Kidney epithelial cell (primary cell): Measurements from ENCODE around the gene ST6GALNAC4. TPM values are rescaled to one million over a fixed set of nuclear protein-coding genes. Genes with fewer than 3 reads are reported as not detected.

Experiments
- DNase-seq: peaks from one replicate; pipeline ENCODE4 v3.0.0-alpha.2; 2010; ENCODE audit warnings: low read depth
- H3K27me3 ChIP-seq: 2 replicates; pipeline ENCODE4 v1.6.0; 2011; ENCODE audit warnings: low read length; ENCODE audit not compliant: control insufficient read depth, insufficient read depth
- H3K36me3 ChIP-seq: 2 replicates; pipeline ENCODE4 v1.5.1; 2011; ENCODE audit warnings: low read length; ENCODE audit not compliant: control insufficient read depth, insufficient read depth
- H3K4me3 ChIP-seq: 2 replicates; pipeline ENCODE4 v1.5.1; 2011; ENCODE audit warnings: low read depth, mild to moderate bottlenecking, control low read depth, low read length
- CTCF ChIP-seq: IDR thresholded peaks from 2 replicates; pipeline ENCODE4 v1.5.1; 2011; ENCODE audit warnings: mild to moderate bottlenecking, moderate library complexity, low read length, control low read depth, inconsistent platforms; ENCODE audit not compliant: insufficient read depth, poor library complexity, severe bottlenecking
- total RNA-seq: library from RNA; depleted of rRNA; stranded (reverse); fragments of >200 nt; gene quantifications from 2 replicates; pipeline ENCODE4 v1.2.3, GENCODE V29; 2015

The ST6GALNAC4 gene
- total RNA-seq, 1 donor from 2014 or later: 21.0 TPM

DNA sequence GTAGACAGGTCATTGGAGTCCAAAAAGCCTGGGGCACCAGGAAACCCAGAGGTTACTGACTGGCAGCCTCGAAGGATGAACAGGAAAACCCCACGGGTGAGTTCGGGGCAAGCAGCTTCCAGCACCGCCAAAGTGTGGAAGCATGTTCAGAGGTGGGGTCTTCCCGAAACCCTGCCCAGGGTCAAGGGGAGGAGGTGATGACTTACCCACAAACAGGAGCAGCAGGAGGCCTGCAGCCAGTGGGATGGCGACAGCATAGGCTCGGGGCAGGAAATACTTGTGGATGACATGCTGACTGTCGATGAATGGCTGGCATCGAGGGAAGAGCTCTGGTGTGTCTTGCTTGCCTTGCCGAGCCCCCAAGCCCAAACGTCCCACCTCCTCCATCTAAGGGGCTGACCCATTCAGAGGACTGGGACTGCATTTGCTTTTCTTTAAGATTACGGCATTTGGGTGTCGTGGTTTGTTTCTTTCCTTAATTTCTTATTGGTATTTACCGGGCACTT is 19.6 kb upstream of the ST6GALNAC4 start:
- H3K4me3 ChIP-seq: peak overlapping the region; percentile 97
- H3K36me3 ChIP-seq: no peaks in the 10 kb centered on the region
- no peak for DNase-seq
- no peak for TF ChIP-seq CTCF
- no peaks in the 10 kb centered on the region for H3K27me3 ChIP-seq

- no peaks in the 10 kb centered on the region for H3K27me3 ChIP-seq
- H3K4me3 ChIP-seq: no peak overlapping the region
- H3K36me3 ChIP-seq: no peaks in the 10 kb centered on the region
- TF ChIP-seq CTCF: no peak
- no peak for DNase-seq
Observed at GRCh38 chr9:127935765-127936221, 19.0 kb upstream of the ST6GALNAC4 start.

DNA sequence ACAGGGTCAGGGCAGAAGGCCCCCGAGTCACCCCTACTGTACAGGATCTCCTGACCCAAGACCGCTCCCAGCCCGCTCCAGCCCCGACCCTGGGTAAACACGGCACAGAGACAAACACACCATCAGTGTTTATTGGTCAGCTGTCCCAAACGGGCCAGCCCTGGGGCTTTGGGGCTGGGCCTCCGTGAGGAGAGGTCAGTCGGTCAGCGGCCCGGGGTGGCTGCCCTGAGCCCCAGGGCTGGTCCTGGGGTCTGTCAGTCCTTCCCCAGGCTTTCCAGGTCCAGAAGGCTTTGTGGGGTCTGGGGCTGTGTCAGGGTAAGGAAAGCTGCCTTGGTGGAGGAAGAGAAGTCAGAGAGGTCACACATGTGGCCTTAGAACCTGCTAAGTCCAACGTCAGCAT is 18.1 kb upstream of the ST6GALNAC4 start:
- TF ChIP-seq CTCF: no peak
- H3K4me3 ChIP-seq: no peak overlapping the region
- H3K36me3 ChIP-seq: no peaks in the 10 kb centered on the region
- H3K27me3 ChIP-seq: no peaks in the 10 kb centered on the region
- no peak for DNase-seq

DNA sequence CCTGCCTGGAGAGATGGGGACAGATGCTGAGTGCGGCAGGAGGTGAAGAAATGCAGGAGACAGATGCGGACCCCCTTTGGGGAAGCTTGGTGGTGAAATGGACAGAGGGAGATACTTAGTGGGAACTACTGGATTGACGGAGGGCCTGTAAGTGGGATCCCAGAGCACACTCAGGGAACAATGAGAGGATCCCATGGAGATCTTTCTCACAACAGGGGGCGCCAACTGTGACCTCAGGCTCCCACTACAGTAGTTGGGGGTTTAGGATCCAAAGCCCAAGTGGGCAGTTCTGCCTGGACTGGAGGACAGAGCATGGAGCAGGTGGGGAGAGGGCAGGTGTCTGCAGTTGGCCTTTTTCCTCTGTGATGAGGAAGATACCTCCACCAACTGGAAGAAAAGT is 17.4 kb upstream of the ST6GALNAC4 start:
- no peak for DNase-seq
- H3K4me3 ChIP-seq: no peak overlapping the region
- no peaks in the 10 kb centered on the region for H3K27me3 ChIP-seq
- H3K36me3 ChIP-seq: no peaks in the 10 kb centered on the region
- no peak for TF ChIP-seq CTCF

DNA sequence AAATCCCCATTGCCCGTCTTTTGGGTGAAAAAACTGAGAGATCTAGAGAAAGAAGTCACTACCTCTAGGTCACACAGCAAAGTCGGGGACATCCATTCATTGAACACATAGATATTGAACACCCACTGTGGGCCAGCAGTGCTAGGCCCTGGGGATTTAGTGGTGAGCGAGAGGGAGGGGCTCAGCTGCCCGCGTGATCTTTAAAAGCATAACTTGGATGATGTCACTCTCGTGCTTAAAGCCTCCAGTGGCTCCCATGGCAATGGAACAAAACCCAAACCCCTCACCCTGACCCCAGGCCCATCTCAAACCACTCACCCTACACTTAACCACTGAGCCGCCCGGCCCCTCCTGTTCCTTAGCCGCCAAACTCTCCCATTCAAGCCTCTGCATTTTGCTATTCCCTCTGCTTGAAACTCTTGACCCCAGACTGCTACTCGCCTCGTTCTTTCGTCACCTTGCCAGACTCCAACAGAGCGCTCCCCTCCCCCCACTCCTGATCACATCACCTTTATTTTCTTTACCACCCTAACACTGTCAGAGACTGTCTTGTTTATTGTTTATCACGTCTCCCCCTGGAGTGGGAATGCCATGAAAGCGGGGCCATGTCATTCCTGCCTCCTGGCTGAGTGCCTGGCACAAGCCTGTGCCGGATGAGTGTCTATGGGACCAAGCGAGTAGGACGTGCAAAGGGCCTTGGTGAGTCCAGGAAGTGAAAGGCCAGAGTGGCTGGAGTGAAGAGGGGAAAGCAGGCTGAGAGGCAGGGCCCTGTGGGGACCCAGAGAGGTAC is 14.4 kb upstream of the ST6GALNAC4 start:
- peaks cover 12% of the 10 kb centered on the region for H3K27me3 ChIP-seq
- DNase-seq: no peak
- no peak for TF ChIP-seq CTCF
- H3K4me3 ChIP-seq: peak overlapping the region; percentile 55
- no peaks in the 10 kb centered on the region for H3K36me3 ChIP-seq
